ENCODE data around the gene ADAMTS12. TPM values are rescaled to one million over a fixed set of nuclear protein-coding genes. Genes with fewer than 3 reads are reported as not detected.

Gene ADAMTS12
- total RNA-seq, 1 donor from 2014 or later: 32.9 TPM

- H3K9me3 Mint-ChIP-seq (ENCODE audit: low read depth): no peaks in the 10 kb centered on the region
- DNase-seq (ENCODE audit: low spot score): no peak
- no peak for TF ChIP-seq CTCF (IDR thresholded peaks at IDR 0.05)
- peaks cover 5% of the 10 kb centered on the region for H3K36me3 Mint-ChIP-seq (ENCODE audit: low read depth)
- no peaks in the 10 kb centered on the region for H3K27me3 Mint-ChIP-seq (ENCODE audit: low read depth)
- peak overlapping the region; percentile 39 for H3K27ac Mint-ChIP-seq (ENCODE audit: unreplicated experiment)
- no peak overlapping the region for H3K4me3 Mint-ChIP-seq (ENCODE audit: unreplicated experiment)
- H3K4me1 Mint-ChIP-seq (ENCODE audit: low read depth): peaks cover 12% of the 10 kb centered on the region
Observed at GRCh38 chr5:33612386-33612785, 279.4 kb downstream of the ADAMTS12 start.

- TF ChIP-seq CTCF (IDR thresholded peaks at IDR 0.05): no peak
- no peaks in the 10 kb centered on the region for H3K27me3 Mint-ChIP-seq (ENCODE audit: low read depth)
- H3K4me3 Mint-ChIP-seq (ENCODE audit: unreplicated experiment): no peak overlapping the region
- no peaks in the 10 kb centered on the region for H3K9me3 Mint-ChIP-seq (ENCODE audit: low read depth)
- peak overlapping the region; percentile 39 for H3K27ac Mint-ChIP-seq (ENCODE audit: unreplicated experiment)
- H3K36me3 Mint-ChIP-seq (ENCODE audit: low read depth): peaks cover 5% of the 10 kb centered on the region
- no peak for DNase-seq (ENCODE audit: low spot score)
- H3K4me1 Mint-ChIP-seq (ENCODE audit: low read depth): peaks cover 12% of the 10 kb centered on the region
Observed at GRCh38 chr5:33611877-33612276, 279.9 kb downstream of the ADAMTS12 start.

GRCh38 chr5:33608344-33609041 is 283.3 kb downstream of the ADAMTS12 start:
- Mint-ChIP-seq H3K27me3 (ENCODE audit: low read depth) (no peaks in the 10 kb centered on the region), H3K4me3 (ENCODE audit: unreplicated experiment) (no peak overlapping the region), H3K9me3 (ENCODE audit: low read depth) (no peaks in the 10 kb centered on the region), H3K27ac (ENCODE audit: unreplicated experiment) (no peak overlapping the region), H3K36me3 (ENCODE audit: low read depth) (no peaks in the 10 kb centered on the region), H3K4me1 (ENCODE audit: low read depth) (peaks cover 12% of the 10 kb centered on the region)
- TF ChIP-seq CTCF (IDR thresholded peaks at IDR 0.05): no peak
- DNase-seq (ENCODE audit: low spot score): no peak

- no peaks in the 10 kb centered on the region for H3K9me3 Mint-ChIP-seq (ENCODE audit: low read depth)
- DNase-seq (ENCODE audit: low spot score): no peak
- H3K36me3 Mint-ChIP-seq (ENCODE audit: low read depth): peaks cover 1% of the 10 kb centered on the region
- TF ChIP-seq CTCF (IDR thresholded peaks at IDR 0.05): no peak
- H3K4me1 Mint-ChIP-seq (ENCODE audit: low read depth): peaks cover 4% of the 10 kb centered on the region
- H3K27me3 Mint-ChIP-seq (ENCODE audit: low read depth): no peaks in the 10 kb centered on the region
- no peak overlapping the region for H3K4me3 Mint-ChIP-seq (ENCODE audit: unreplicated experiment)
- H3K27ac Mint-ChIP-seq (ENCODE audit: unreplicated experiment): no peak overlapping the region
Observed at GRCh38 chr5:33604503-33604902, 287.3 kb downstream of the ADAMTS12 start.

- DNase-seq (ENCODE audit: low spot score): no peak
- no peaks in the 10 kb centered on the region for H3K27me3 Mint-ChIP-seq (ENCODE audit: low read depth)
- H3K4me1 Mint-ChIP-seq (ENCODE audit: low read depth): peaks cover 4% of the 10 kb centered on the region
- H3K27ac Mint-ChIP-seq (ENCODE audit: unreplicated experiment): no peak overlapping the region
- no peak for TF ChIP-seq CTCF (IDR thresholded peaks at IDR 0.05)
- H3K9me3 Mint-ChIP-seq (ENCODE audit: low read depth): no peaks in the 10 kb centered on the region
- H3K4me3 Mint-ChIP-seq (ENCODE audit: unreplicated experiment): no peak overlapping the region
- H3K36me3 Mint-ChIP-seq (ENCODE audit: low read depth): peaks cover 3% of the 10 kb centered on the region
Observed at GRCh38 chr5:33601881-33602280, 289.9 kb downstream of the ADAMTS12 start.

Data from chondrocyte (in vitro differentiated cells).